ENCODE results near the gene OR4M1.
"Not testable (repeated sequence)": the region's sequence is repeated elsewhere in the genome, so short reads cannot be mapped to it uniquely, and the experiment has no call there.

Gene OR4M1

DNA sequence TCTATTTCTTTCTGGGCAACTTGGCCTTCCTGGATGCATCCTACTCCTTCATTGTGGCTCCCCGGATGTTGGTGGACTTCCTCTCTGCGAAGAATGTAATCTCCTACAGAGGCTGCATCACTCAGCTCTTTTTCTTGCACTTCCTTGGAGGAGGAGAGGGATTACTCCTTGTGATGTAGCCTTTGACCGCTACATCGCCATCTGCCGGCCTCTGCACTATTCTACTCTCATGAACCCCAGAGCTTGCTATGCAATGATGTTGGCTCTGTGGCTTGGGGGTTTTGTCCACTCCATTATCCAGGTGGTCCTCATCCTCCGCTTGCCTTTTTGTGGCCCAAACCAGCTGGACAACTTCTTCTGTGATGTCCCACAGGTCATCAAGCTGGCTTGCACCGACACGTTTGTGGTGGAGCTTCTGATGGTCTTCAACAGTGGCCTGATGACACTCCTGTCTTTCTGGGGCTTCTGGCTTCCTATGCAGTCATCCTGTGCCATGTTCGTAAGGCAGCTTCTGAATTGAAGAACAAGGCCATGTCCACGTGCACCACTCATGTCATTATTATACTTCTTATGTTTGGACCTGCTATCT, 23.3 kb downstream of the OR4M1 start:
- H3K4me3 ChIP-seq (ENCODE audit: low read length, poor library complexity, severe bottlenecking); H3K9me2 ChIP-seq (replicated peaks; ENCODE audit: low read depth, low read length); H3K9me3 ChIP-seq (ENCODE audit: insufficient read depth, low read depth, low read length); H3K79me2 ChIP-seq (ENCODE audit: insufficient read depth, low read length); H2AFZ ChIP-seq (ENCODE audit: low read length); H3K4me1 ChIP-seq (ENCODE audit: insufficient read depth, low read length, poor library complexity, severe bottlenecking); H3K27me3 ChIP-seq (ENCODE audit: insufficient read depth, low read length, poor library complexity, severe bottlenecking); H3K9ac ChIP-seq (ENCODE audit: low read depth, low read length, poor library complexity, severe bottlenecking); H3F3A ChIP-seq (ENCODE audit: low read depth); H3K4me2 ChIP-seq (ENCODE audit: low read depth, low read length, poor library complexity, severe bottlenecking); H3K36me3 ChIP-seq (ENCODE audit: insufficient read depth, low read length); H4K20me1 ChIP-seq (ENCODE audit: insufficient read depth, low read length, poor library complexity, severe bottlenecking): not testable (repeated sequence)

DNA sequence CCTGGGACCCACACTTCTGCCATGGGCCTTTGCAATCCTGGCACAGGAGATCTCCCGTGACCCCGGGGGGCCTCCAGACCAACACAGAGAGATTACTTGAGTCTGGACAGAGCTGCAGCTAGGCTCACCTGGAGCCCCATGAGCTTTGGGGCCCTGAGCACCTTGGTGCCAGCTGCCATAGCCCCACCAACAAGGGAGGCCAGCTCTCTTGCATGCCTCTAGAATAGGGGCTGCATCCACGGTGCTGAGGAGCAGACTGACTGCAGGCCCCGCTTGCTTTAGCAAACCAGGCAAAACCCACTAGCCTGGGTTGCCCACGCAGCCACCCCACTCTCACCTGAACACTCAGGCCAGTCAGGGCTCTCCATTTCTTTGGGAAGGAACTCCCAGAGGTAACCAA, 26.6 kb downstream of the OR4M1 start:
- Histone ChIP-seq H3F3A (ENCODE audit: low read depth) (no peaks in the 10 kb centered on the region), H3K9me2 (replicated peaks; ENCODE audit: low read depth, low read length) (no peaks in the 10 kb centered on the region), H4K20me1 (ENCODE audit: insufficient read depth, low read length, poor library complexity, severe bottlenecking) (no peaks in the 10 kb centered on the region), H3K4me1 (ENCODE audit: insufficient read depth, low read length, poor library complexity, severe bottlenecking) (no peaks in the 10 kb centered on the region), H3K36me3 (ENCODE audit: insufficient read depth, low read length) (no peaks in the 10 kb centered on the region), H3K4me2 (ENCODE audit: low read depth, low read length, poor library complexity, severe bottlenecking) (no peak overlapping the region), H2AFZ (ENCODE audit: low read length) (no peak overlapping the region), H3K9me3 (ENCODE audit: insufficient read depth, low read depth, low read length) (no peaks in the 10 kb centered on the region; the same call in 1 of the 2 replicates), H3K27me3 (ENCODE audit: insufficient read depth, low read length, poor library complexity, severe bottlenecking) (no peaks in the 10 kb centered on the region), H3K79me2 (ENCODE audit: insufficient read depth, low read length) (no peaks in the 10 kb centered on the region), H3K9ac (ENCODE audit: low read depth, low read length, poor library complexity, severe bottlenecking) (no peak overlapping the region), H3K4me3 (ENCODE audit: low read length, poor library complexity, severe bottlenecking) (no peak overlapping the region)
- TF ChIP-seq, protein P1, sequence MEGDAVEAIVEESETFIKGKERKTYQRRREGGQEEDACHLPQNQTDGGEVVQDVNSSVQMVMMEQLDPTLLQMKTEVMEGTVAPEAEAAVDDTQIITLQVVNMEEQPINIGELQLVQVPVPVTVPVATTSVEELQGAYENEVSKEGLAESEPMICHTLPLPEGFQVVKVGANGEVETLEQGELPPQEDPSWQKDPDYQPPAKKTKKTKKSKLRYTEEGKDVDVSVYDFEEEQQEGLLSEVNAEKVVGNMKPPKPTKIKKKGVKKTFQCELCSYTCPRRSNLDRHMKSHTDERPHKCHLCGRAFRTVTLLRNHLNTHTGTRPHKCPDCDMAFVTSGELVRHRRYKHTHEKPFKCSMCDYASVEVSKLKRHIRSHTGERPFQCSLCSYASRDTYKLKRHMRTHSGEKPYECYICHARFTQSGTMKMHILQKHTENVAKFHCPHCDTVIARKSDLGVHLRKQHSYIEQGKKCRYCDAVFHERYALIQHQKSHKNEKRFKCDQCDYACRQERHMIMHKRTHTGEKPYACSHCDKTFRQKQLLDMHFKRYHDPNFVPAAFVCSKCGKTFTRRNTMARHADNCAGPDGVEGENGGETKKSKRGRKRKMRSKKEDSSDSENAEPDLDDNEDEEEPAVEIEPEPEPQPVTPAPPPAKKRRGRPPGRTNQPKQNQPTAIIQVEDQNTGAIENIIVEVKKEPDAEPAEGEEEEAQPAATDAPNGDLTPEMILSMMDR (conservative IDR thresholded peaks at IDR 0.05; ENCODE audit: low read length): no peak
- TF ChIP-seq EZH2phosphoT487 (IDR thresholded peaks at IDR 0.05; ENCODE audit: borderline replicate concordance): no peak

DNA sequence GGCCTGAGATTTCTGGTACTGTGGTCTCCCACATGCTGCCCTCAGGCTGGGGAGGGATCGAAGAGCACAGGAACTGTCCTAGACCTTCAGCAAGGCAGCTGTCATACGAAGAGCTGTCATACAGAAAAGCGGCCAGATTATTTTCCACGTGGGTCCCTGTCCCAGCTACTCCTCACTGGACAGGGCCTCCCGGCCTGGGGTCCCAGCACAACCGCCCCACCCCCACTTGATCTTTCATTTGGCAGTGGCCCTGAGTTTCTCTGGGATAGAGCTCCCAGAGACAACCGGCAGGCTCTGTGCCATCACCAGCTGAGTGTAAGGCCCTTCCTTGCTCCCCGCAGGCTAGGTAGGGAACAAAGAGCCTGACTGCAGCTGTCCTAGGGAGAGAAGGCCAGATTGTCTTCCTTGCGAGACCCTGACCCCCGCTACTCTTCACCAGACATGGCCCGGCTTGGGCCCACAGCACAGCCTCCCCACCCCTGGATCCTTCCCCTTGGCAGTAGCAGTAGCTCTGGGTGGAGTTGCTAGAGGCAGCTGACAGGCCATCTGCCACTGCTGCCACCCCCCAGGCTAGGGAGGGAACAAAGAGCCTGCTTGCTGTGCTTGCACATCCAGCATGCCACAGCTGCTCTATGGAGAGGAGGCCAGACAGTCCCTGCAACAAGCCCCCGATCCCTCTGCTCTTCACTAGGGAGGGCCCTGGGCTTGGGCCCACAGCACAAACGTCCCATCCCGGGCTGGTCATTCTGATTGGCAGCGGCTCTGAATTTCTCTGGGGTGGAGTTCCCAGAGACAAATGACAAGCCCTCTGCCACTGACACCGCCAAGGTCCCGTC, 27.2 kb downstream of the OR4M1 start:
- H4K20me1 ChIP-seq (ENCODE audit: insufficient read depth, low read length, poor library complexity, severe bottlenecking): no peaks in the 10 kb centered on the region
- H3K36me3 ChIP-seq (ENCODE audit: insufficient read depth, low read length): no peaks in the 10 kb centered on the region
- H3K4me1 ChIP-seq (ENCODE audit: insufficient read depth, low read length, poor library complexity, severe bottlenecking): no peaks in the 10 kb centered on the region
- no peak overlapping the region for H2AFZ ChIP-seq (ENCODE audit: low read length)
- no peaks in the 10 kb centered on the region for H3K9me2 ChIP-seq (replicated peaks; ENCODE audit: low read depth, low read length)
- no peaks in the 10 kb centered on the region for H3K27me3 ChIP-seq (ENCODE audit: insufficient read depth, low read length, poor library complexity, severe bottlenecking)
- H3K9me3 ChIP-seq (ENCODE audit: insufficient read depth, low read depth, low read length): no peaks in the 10 kb centered on the region; the same call in 1 of the 2 replicates
- no peaks in the 10 kb centered on the region for H3F3A ChIP-seq (ENCODE audit: low read depth)
- no peak overlapping the region for H3K4me2 ChIP-seq (ENCODE audit: low read depth, low read length, poor library complexity, severe bottlenecking)
- TF ChIP-seq, protein P1 (conservative IDR thresholded peaks at IDR 0.05; ENCODE audit: low read length): no peak
- TF ChIP-seq EZH2phosphoT487 (IDR thresholded peaks at IDR 0.05; ENCODE audit: borderline replicate concordance): no peak
- H3K9ac ChIP-seq (ENCODE audit: low read depth, low read length, poor library complexity, severe bottlenecking): no peak overlapping the region
- H3K79me2 ChIP-seq (ENCODE audit: insufficient read depth, low read length): no peaks in the 10 kb centered on the region
- no peak overlapping the region for H3K4me3 ChIP-seq (ENCODE audit: low read length, poor library complexity, severe bottlenecking)

Measured in Loucy (cell line).